HG02798 (cell line): Measurements from ENCODE around the gene PHLDB2.
A peak's percentile ranks its signal among the peaks of the same experiment; 100 is the strongest.

Experiments
- ATAC-seq: cut with Tn5 transposase; IDR thresholded peaks from one replicate; pipeline ENCODE4 v1.9.1; 2021; ENCODE audit warnings: mild to moderate bottlenecking; ENCODE audit not compliant: unreplicated experiment, poor library complexity

Gene PHLDB2

DNA sequence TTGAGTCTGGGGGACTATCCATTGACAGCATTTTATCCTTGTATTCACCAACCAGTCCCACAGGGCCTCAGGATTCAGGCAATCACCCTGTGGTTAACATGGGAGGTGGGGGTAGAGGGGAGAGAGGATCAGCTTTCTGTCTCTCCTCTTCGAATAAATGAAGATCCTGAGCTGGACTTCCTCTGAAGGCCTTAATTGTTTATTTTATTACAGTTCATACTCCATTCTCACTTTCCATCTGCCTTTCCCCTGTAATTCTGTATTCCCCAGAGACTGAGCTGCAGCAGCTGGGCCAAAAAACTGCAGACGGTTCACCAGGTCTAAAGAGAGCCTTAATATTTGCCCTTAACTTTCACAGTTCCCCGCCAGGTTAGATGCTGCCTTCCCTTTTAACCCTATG is 151.6 kb downstream of the PHLDB2 start:
- ATAC-seq = no peak

DNA sequence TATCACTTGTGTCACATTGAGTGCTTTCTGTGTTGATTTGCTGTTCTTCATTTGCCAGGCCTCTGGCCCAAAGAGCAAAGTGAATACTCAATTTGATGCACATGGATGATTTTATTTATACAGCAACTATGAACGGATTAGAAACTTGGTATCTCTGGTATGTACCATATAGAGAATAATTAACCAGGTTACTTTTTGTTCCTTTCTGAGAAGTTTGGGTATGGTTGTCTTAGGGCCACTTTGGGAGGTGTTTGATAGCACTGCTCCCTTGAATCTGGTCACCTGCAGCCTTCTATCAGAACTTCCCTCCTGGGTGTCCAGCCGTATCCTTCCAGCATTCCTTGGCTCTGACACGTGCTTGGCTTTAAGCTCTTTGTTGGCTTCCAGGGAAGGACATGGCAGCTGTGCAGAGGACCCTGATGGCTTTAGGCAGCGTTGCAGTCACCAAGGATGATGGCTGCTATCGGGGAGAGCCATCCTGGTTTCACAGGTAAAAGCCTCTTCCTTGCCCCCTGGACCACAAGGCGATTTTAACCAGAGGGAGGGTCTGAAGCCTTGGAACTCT is 152.4 kb downstream of the PHLDB2 start:
- no peak for ATAC-seq

DNA sequence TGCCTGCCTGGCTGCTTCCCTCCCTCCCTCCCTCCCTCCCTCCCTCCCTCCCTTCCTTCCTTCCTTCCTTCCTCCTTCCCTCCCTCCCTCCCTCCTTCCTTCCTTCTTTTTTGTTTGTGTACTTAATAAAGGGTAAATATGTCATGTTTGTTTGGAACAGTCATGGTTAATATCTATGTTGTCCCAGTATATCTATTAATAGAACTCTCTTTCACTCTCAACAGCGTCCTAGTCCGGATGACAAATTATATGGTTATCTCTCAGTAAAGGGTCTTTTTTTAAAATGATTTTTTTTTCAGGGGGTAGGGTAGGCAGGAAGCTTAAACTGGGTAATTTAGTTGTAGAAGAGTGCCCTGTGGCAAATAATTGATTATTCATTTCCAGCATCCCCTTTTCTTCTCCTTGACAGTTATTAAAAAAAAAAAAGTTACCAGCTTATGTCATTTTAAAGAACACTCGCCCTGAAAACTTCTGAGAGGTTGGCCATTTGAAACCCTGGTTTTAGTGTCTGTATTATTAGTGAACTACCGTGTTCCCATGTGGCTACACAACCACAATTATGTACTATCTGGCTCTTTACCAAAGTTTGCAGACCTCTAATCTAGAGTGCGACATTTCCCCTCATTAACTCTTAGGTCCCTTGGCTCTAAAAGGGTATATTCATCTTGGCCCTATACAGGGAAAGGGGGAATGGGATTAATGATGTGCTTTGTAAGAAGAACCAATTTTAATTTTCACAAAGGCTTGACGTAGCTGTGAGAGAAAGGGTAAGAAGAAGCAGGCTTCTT is 153.3 kb downstream of the PHLDB2 start:
- ATAC-seq = no peak

DNA sequence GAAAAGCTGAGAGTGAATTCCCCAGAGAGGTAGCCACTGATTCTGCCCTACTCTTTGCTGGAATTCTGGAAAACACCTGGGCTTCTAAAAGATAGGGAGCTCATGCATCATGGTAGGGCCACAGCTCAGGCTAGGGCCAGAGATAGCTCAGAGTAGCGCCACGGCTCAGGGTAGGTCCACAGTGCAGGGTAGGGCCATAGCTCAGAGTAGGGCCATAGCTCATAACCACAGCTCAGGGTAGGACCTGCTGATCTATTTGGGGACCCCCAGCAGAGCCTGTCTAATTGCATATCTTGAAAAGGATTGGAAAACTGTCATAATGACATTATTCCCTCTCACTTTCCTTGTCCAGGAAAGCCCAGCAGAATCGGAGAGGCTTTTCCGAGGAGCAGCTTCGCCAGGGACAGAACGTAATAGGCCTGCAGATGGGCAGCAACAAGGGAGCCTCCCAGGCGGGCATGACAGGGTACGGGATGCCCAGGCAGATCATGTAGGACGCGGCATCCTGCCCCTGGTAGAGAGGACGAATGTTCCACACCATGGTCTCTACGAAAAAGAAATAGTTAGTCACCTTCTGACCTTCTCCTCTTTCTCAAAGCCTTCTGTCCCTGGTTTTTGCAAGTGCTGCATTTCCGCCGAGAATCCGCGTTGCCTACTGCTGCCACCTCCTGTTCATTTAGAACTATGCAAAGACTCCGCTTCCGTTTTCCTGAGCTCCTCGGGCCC is 154.2 kb downstream of the PHLDB2 start:
- peak; percentile 86 for ATAC-seq

DNA sequence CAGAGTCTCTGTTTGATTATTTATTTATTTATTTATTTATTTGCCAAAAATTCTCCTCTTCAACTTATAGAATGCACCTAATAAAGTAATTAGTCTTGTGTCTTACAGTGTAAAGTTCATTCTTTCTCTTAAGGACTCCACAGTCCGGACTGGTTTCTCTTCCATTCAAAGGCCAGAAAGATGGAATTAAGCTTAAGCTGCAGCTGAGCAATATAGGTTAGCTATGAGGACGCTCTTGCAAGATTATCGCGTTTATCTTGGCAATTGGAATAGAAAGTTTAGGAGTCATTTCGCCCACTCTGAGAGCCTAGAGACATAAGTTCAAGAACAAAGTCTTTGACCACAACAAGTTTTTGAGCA is 154.7 kb downstream of the PHLDB2 start:
- ATAC-seq = peak; percentile 12

DNA sequence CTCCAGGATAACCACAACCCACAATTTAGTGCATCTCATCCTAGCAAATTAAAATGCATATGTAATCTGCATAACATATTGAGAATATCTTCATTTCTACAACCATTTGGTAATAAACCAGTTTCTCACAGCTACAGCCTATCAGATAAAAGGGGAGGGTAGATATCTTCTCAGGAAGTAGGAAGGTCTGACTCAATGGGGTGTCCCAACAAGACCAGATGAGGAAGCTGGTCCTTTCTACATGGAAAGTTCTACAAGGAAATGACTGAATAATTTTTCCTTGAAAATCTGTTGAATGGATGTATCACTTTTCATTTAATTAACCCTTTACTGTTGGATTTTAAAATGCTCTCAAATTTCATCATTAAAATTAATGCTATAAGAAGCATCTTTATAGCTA is 158.0 kb downstream of the PHLDB2 start:
- no peak for ATAC-seq

DNA sequence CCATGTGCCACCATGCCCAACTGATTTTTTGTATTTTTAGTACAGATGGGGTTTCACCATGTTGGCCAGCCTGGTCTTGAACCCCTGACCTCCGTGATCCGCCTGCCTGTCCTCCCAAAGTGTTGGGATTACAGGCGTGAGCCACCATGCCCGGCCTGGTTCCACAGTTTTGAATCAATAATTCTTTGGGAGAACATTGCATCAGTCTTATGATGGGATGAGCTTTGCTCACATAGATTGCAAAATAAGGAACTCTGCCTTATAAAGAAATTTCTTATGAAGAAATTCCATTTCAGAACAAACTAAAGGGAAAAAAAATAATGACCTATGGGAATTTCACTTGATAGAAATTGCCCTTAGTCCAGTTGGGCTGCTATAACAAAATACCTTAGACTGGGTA is 159.6 kb downstream of the PHLDB2 start:
- ATAC-seq = no peak

DNA sequence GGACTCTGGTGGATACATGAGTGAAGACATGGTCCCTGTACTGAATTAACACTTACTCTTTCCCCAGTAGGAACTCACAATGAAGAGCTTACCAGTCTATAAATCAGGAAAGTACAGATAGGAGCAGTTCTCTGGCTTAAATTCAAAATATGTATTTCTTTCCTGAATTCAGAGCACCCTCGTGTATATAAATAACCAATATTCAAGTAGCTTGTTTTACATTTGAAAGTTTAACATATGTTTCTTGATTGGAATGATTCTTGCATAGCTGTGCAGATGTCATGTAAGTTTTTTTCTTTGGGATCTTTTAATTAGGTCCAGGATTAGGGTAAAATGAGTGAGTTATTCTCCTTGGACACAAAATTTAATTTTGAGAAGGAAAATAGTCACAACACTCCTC is 160.7 kb downstream of the PHLDB2 start:
- ATAC-seq = no peak

DNA sequence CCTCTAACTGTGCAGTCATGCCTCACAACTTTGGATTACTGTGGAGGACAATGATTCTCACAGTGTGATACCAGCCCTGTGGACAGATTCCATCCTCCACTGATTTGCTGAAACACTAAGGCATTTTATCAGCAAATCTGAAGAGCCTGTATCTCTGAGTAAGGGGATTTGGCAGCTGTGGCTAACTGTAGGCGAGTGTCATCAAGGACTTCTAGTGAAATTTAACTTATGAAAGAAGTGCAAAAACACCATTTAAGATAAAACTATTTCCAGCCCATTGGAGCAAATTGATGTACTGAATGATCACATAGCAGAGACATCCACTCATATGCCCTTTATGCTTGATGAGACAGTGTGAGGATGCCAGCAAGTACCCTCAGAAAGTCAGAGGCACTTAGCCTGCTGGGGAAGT is 161.6 kb downstream of the PHLDB2 start:
- ATAC-seq = no peak
